ENCODE measurements around the gene GABBR2.
"Not testable (repeated sequence)": the region's sequence is repeated elsewhere in the genome, so short reads cannot be mapped to it uniquely, and the experiment has no call there.

The GABBR2 gene

DNA sequence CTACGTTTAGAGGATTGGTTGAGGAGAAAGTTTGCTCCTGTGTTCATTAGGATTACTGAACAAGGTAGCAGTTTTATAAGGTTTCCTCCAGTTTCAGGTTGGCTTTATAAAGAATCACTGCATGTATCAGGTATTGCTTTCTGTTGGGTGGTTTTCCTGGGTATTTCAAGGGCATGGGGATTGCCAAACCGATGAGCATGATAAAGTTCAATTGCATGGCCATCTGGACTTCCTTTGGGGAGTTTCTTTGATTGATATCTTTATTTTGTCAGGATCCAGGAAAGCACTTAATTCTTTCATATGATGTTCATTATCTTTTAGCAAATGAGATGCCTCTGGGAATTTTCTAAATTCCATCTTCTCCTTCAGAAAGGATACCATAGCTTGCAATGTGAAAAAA is 10.3 kb upstream of the GABBR2 start:
- DNase-seq = no peak

DNA sequence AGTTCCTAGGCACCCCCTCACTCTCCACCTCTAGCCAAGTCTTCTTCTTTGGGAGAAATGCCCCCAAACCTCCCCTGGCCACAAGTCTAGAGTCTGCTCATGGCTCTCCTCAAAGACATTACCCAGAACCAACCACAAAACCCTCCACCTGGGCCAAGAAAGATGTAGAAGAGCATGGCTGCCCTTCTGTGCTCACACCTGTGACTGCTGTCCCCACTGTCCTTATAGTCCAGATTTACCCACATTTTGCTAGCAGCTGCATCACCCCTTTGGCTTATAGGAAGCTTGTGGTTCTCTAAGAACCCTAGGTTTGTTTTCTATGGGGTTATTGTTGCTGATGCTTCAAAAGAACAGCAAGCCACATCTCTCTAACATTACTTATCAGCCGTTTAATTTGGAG is 6.1 kb upstream of the GABBR2 start:
- DNase-seq = no peak

- DNase-seq = no peak
These were observed 4.3 kb upstream of the GABBR2 start for GRCh38 chr9:98712987-98713386.

DNA sequence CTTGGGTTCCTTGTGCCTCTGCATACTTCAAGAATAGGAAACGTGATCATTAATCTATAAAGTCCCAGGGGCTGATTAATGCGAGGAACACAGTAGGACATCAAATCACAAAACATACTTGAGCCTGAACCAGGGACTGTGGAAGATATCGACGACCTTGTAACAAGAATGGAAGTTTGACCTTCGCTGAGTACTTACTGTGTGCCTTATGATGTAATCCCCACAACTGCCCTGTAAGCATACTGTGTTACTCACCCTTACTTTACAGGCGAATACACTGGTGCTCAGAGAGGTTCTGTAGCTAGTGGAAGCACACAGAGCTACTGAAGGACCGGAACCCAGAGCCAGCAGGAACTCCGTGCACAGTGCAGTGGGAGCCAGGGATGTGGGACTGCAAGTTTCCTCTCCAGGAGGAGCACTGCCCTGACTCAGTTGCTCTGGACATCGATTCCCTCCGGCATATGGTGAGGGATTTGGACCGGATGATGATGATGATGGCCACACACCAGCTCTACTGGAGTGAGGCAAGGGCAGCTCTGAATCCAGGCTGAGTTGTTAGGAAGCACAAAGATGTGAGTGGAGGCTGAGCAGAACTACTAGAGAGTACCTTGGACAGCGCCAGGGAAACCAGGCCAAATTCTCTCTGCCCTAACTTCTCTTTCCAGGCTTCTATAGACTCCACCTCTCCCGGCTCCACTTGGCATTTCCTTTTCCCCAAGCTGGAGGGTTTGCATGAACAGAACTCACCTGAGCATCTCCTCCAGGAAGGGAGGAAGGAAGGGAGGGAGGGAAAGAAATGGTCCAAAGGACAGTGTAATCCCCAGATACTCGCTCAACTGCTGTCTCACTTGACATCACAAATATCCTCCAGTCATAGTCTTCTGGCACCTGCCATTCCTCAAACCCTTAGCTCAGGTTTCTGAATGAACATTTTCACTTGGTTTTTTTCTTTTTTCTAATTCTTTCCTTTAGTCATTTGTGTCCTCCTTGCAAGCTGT is 1.5 kb upstream of the GABBR2 start:
- no peak for DNase-seq

GRCh38 chr9:98708103-98708932 is 417 bp downstream of the GABBR2 start:
- no peak for DNase-seq

- DNase-seq = no peak
These were observed 1.3 kb downstream of the GABBR2 start for GRCh38 chr9:98707166-98708102.

DNA sequence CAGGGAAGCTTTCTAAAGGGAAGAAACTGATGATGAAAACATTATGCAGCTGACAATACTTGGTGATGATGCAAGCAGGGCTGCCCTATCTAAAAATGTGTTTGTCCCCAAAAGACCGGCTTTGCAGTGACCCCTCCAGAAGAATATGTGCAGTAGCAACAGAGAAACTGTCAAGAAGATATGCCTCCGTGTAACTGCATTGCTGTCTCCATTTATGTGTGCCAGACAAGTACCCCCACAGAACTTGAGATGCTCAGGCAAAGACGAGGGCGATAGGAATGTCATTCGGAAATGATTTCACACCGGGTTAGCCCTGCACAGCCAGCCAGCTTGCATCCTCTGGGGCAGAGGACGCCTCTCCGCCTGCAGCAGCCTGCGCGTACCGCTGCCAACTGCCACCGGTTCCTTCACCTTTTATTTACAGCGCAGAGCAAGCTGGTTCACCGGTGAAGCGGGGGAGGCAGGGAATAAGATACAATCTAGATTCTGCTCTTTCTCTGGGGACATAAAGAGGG is 2.0 kb downstream of the GABBR2 start:
- no peak for DNase-seq

DNA sequence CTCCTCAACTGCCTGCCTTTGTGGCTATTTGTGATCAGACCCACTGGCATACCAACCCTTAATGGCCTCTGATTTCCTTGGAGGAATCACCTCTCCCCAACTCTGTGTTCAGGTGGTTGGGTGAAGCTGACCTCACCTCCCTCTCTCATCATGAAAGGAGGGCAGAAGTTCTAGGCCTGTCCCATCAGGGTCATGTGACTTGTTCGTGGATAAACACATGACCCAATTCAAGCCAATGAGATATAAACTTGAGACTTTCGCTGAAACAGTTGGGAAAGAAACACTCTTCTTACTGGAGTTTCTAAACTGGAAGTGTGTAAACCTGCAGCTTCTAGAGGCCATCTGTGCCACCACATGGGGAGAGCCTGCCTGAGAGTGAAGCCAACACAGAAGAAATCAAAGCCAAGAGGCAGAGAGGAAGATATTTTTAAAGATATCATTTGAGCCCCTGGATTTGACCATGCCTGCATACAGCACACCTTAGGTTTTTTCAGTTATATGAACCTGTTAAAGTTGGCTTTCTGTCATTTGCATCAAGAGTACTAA is 5.8 kb downstream of the GABBR2 start:
- no peak for DNase-seq

- no peak for DNase-seq
These were observed 6.4 kb downstream of the GABBR2 start for GRCh38 chr9:98702340-98702739.

GRCh38 chr9:98701576-98701975 is 7.2 kb downstream of the GABBR2 start:
- DNase-seq = no peak

DNA sequence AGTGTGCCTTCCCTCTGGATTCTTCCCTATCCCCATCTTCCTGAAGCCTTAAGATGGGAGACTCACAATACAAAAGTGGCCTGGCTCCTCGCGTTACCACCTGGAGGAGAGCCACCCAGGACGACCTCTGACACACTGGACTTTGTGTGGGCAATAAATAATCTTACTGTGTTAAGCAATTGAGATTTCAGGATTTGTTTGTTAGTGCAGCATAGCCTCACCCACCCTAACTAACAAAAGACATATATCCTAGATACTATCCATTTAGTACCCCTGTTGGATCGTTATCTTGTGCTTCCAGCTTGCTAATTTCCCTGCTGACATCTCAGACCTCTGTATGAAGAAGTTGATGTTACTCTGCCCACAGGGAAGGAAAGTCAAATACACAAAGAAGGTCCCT is 7.9 kb downstream of the GABBR2 start:
- no peak for DNase-seq

GRCh38 chr9:98698856-98699255 is 9.9 kb downstream of the GABBR2 start:
- DNase-seq = no peak

DNA sequence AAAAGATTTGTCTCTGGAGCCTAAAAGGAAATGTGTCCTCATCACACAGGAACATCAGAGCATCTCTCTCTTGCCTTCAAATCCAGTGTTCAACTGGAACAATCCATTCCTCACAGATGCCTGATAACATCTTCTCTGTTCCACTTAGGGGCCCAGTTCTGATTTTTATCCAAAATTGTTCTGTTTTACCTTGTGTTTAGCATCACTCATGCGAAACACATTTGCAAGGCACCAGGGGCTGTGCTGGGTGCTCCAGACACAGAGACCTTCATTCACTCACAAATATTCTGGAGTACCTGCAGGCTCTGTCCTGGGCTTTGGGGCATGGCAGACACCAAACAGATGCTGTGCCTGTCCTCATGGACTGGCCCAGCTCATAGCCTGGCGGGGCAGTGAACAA is 13.8 kb downstream of the GABBR2 start:
- no peak for DNase-seq

GRCh38 chr9:98692392-98692791 is 16.3 kb downstream of the GABBR2 start:
- no peak for DNase-seq

DNA sequence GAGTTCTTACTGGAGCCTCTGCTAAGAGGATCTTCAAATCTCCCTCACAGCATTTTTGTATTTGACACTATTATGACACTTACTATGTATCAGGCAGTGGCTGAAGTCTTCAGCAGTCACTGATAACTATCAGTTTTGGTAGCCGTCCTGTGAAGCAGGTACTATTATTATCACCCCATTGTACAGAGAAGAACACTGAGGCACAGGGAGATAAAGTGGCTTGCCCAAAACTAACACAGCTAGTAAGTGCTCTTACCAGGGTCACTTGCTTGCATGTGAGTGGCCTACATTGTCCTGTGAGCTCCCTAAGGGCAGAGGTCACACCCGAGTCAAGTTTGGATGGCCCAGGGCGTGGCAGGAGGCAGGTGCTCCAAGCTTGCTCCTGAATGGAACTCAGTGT is 16.8 kb downstream of the GABBR2 start:
- no peak for DNase-seq

GRCh38 chr9:98690686-98691085 is 18.0 kb downstream of the GABBR2 start:
- DNase-seq = no peak

GRCh38 chr9:98688710-98689495 is 19.8 kb downstream of the GABBR2 start:
- DNase-seq = no peak

DNA sequence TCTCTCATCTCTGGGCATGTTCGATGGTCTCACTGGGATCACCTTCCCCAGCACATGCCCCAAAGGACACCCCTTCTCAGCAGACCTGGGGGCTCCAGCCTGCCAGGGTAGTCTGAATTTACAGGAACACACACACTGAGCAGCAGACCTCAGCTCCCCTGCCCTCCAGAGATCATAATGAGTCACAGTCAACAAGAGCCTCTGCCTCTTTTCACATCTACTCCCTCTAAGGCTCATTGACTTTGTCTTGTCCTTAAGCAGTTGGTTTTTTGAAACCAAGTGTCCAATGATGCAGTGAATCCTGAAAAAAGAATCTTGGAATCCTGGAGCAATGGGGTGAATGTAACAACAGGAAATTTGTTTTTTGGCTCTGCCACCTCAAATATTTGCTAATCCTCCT is 20.8 kb downstream of the GABBR2 start:
- no peak for DNase-seq

DNA sequence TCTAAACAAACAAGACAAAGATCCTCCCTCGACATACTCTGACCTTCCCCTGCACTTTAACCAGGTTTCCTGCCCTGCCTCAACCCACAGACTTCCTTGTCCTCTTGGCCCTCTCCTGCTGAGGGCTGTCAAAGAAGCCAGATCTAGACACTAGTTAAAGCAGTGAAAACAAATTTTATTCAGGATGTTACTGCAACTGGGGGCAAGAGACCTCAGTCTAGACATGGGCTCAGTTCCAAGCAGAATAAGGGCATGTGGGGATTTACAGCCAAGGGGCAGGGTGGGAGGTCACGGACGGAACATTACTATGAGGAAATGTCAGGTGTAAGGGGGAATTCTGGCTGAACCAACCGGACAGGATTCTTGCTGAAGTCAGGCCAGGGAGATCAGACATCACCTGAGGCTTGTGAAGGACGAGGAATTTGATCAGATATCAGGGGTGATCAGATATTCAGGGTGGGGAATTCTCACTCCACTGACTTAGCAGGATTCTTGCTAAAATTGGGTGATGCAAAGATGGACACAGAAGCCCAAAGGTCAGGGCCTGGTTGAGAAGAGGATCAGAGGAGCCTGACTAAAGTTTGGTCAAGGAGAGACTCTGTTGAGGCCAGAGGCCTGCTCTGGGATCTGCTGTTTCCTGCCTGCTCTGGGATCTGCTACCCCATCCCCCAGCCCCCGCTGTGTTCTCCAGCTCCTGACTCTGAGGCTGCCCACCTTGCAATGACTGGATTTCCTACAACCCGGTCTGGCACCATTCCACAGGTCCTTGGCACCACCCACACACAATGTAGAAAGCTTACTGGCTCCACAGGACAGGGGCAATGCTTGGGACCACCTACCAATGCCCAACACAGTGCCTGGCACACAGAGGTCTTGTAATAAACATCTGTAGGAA is 21.5 kb downstream of the GABBR2 start:
- no peak for DNase-seq

DNA sequence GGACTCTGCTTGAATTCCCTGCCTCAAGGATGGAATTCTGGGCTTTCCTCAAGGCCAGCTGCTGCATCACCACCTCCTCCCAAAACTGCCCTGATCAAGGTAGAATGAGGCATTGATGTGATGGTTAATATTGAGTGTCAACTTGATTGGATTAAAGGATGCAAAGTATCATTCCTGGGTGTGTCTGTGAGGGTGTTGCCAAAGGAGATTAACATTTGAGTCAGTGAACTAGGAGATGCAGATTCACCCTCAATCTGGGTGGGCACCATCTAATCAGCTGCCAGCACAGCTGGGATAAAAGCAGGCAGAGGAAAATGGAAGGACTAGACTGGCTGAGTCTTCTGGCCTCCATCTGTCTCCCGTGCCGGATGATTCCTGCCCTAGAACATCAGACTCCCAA is 23.9 kb downstream of the GABBR2 start:
- not testable (repeated sequence) for DNase-seq

All from stimulated activated CD4-positive, alpha-beta T cell treated with anti-CD3 and anti-CD28 coated beads, Interleukin-4, amount 100 ng/mL, for 4 hours (primary cell).